ENCODE results near the gene CTNNBL1.
"Not testable (repeated sequence)": the region's sequence is repeated elsewhere in the genome, so short reads cannot be mapped to it uniquely, and the experiment has no call there.

CTNNBL1 gene

DNA sequence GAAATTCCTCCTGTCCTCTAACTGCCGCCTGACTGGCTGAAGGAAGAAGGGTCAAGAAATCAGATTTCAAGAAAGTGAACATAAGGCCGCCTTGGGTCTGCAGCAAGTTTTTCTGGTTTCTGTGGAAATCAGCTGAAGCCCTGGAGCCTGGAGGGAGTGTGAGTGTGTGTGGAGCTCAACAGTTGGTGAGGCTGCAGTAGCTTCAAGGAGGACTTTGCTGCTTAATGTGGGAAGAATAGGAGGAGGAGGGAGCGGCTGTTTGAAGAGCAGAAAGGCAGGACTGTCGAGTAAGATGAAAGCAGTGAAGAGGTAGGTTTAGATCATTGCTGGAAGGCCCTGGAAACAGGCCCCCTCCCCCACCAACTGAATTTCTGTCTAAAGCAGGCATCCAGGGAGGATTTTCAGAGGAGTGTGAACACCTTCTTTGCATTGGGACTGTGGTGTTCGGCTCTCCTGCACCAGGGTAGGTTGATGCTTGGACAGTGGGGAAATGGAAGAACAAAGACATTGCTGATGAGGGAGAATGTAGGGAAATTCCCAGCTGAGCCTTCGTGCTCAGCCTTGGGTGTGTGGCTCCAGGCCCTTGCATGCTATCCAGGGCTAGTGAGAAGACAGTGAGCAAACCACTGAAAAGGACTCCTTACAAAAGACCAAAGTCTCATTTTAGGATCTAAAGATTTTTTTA, 129.6 kb downstream of the CTNNBL1 start:
- DNase-seq, result no peak

DNA sequence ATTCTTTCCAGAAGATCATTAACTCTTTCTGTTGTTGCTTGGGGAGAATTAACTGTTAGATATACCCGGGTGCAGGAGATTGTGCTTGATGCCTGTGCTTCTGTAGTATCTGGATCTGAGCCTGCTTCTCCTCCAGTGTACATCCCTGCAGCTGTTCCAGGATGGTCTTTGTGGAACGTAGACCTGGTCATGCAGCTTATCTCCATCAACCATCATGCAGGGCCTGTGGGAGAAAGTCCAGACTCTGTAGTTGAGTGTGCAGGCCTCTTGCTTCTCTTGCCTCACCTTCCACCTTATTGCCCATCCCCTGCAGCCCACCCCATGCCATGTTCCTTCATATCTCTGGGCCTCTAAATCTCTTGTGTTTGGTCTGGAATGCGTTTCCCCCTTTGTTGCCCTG, 133.8 kb downstream of the CTNNBL1 start:
- DNase-seq, result no peak

DNA sequence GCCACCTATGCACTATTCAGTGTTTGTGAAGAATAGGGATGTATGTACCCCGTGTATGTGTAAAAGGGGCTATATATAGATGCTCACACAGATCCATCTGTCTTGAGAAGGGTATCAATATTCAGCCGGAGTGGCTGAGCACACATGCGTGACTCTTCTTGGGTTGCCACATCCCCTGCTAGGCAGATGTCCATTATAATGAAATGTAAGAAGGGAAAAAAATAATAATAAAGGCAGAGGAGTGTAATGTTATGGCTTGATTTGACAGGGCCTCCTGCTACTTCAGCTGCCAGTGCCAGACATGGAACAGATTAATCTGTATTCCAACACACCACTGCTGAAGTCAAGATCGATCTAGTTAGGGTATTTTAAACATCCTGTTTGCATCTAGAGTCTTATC, 134.9 kb downstream of the CTNNBL1 start:
- DNase-seq, result no peak

DNA sequence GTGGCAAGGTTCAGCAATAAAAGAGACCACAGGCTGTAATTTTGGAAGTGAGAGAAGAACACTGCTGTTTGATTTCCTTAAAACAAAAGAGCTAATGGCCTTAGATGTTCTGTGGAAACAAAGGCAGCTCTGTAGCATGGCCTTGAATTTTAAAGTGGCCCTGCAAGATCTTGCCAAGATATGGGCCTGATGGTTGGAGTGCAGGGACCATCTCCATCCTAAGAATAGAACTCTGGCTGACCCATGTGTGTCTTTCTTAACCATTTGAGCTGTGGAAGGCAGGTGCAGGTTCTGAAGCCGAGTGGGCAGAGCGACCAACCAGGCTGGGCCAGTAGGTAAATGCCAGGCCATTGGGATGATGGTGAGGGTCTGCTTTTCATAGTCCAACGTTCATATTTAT, 135.3 kb downstream of the CTNNBL1 start:
- DNase-seq, result no peak

DNA sequence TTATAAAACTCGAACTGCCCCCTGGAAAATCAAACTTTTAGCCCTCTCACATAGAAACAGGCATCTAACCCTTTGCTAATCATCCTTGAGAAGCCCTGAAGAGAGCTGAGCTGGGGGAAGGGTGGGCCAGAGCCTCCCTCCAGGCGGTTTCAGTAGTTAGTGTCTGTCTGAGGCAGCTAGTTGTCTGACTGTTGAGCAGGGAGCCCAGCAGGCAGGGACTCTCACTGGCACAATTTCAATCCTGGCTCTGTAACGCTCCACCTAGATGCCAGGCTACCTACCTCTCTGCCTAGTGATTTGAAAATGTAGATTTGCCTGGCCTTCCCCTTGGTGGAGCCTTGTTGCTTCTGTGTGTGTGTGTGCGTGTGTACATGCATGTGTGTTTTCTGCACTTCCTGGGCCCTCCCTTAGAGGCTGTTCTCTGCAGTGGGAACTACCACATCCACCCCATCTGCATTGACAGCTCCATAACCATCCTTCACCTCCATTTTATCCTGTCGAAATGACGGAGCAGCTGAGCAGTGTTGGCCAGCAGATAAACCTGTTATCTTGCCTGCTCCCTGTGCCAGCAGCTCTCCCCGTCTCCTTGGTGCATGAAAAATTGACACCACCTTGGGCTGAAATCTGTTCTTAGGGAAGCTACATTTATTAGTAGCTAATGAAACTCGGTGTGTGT, 139.5 kb downstream of the CTNNBL1 start:
- no peak for DNase-seq

DNA sequence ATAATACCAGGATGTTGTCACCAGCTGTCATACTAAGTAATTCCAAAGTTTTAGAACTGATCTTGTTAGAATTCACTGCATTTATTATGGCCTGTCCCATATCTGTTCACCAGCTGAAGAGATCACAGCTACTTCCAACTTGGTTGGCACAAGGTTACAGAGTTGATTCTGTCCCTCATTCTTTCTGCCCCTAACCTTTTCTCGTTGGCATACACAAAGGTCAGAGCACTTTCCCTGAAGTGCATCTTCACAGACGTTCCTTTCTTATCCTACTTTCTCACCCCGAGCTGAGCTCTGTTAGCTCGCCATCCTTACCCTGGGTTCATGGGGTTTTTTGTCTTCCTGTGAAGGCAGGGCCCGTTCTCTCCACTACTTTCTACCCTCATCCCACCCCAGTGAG, 143.1 kb downstream of the CTNNBL1 start:
- DNase-seq, result no peak

GRCh38 chr20:37837924-37838323, 144.1 kb downstream of the CTNNBL1 start:
- DNase-seq, result no peak

DNA sequence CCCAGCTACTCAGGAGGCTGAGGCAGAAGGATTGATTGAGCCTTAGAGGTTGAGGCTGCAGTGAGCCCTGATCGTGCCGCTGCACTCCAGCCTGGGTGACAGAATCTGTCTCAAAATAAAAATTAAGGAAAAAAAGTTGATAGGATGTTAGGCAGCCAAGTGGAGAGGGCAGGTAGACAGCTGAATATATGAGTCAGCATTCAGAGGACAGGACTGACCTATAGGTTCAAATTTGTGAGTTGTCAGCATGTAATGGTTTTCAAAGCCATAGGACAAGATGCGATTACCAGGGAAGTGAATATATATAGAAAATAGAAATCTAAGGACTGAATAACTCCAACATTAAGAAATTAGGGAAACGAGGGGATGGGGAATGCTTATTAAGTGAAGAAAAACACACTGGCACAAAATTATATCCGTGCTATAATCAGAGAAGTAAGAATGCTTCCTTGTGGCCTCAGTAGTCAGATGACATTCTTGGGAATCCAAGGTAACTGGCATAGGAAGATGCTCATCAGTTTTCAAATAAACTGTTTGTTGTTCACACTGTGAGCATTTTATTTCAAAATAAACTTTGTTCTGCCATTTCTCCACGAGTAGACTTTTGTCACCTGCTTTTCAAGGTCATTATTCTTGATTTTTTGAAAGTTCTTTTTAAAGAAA, 145.1 kb downstream of the CTNNBL1 start:
- no peak for DNase-seq

DNA sequence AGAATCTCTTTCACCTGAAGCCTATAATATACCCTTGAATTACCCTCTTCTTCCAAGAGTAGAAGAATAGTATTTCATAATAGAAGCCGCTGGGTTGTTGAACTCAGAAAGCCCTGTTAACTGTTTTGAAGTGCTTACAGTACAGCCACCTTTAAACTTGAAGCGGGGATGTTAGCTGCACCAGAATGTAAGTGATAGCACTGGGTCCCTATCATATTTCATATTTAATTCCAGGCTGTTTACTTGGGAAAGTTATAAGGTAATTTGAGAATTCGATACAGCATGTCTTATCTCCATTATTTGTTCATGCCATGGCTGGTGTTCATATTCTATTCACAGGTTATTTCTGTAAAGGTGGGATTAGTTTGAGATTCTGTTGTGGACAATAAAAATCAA, 145.6 kb downstream of the CTNNBL1 start:
- no peak for DNase-seq

DNA sequence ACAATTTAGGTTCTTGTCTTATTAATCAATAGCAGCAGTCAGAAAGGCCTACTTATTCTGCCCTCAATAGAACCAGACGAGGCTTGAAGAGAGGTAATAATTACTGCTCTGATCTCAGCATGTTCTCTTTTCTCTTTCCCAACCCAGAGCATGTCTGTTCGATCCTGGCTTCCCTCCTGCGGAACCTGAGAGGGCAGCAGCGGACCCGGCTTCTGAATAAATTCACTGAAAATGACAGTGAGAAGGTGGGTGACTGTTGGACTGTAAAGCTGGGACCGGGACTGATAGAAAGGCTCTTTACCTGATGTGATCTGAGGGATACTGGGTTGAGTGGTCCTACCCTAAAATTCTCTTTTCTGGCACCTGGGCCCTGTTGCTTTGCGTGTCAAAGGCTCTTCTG, 146.1 kb downstream of the CTNNBL1 start:
- no peak for DNase-seq

DNA sequence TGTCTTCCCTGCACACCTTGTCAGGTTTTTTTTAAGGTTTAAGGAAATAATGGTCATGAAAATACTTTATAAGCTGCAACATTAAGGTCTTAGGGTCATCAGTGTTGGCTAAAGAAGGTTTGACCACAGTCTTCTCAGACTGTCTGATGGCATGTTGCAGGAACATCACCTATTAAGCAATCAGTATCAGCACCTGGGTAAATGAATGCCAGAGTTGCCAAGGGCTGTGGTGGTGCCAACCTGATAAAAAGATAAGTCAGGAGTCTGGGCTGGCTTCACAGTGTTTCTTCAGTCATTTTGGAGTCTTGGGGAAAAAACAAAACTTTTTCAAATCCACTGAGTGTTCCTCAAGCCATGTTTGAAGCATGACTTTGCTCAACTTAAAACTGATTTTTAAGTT, 147.6 kb downstream of the CTNNBL1 start:
- DNase-seq, result no peak

DNA sequence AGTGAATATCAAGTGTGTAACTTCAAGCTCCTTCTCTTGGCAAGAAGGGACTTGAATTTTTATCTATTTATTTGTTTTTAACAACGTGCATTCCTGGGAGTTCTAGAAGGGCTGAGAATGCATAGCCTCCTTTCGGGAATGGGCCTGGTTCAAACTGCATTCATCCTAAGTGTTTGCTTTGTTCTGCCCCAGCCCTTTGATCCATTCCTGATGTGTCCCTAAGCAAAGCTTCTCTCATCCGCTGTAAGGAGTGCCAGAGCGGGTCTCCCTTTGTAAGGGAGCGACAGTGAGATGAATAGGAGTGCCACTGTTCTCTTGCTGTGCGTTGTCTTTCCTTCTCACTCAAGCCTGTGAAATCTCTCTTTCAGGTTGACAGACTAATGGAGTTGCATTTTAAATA, 148.1 kb downstream of the CTNNBL1 start:
- no peak for DNase-seq

DNA sequence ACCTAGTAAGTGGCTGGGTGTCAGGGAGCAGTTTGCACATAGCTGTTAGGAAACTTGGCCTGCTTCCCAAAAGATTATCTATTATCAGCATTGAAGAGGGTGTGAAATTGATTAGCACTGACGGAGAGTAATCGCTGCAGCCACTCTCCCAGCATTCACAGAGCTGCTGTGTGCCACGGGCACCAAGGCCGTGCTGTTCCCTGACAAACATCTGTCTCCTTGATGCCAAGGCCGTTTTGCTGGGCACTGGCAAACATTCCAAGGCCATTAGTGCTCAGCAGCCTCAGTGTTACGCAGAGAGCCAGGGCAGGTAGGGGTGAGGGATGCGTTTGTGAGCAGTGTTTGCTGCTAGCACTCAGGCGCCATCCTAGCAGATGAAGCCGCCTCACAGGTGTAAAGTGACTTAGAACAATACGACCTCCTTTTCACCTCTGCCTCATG, 151.4 kb downstream of the CTNNBL1 start:
- DNase-seq, result no peak

- no peak for DNase-seq
Observed at GRCh38 chr20:37845878-37846277, 152.0 kb downstream of the CTNNBL1 start.

DNA sequence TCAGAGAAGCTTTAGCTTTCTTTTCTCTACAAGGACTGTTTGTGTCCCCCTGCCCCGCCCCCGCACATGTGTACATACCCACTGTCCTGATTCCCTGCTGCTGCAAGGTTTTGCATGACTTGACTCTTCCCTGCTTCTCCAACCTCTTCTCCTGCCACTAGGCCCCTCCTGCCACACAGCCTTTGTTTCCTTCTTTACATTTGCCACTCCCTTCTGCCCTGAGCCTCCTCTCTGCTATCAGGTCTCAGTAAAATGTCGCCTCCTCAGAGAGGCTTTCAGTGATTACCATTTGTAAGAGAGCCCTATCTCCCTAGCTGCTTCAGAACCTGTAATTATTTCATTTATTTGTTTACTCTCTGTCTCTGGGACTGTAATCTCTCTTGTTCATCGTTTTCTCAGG, 152.7 kb downstream of the CTNNBL1 start:
- DNase-seq, result no peak

DNA sequence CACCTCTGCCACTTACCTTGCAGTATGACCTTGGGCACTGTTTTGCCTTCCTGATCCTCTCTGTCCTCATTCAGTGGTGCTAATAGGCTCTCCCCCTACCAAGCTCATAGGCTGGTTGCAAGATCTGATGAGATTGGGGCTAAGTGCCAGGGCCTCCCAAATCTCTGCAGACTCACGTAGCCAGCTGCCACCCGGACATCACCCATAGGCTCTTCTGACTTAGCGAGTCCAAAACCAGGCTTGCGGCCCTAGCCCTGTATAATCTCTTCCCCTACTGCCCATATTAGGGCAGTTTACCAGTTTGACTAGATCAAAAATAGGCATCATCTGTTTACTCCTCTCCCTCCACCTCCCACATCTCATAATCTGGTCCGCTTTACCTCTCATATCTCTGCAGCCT, 154.9 kb downstream of the CTNNBL1 start:
- DNase-seq, result no peak

- DNase-seq, result no peak
Observed at GRCh38 chr20:37849156-37849555, 155.3 kb downstream of the CTNNBL1 start.

- DNase-seq, result no peak
Observed at GRCh38 chr20:37849566-37849965, 155.7 kb downstream of the CTNNBL1 start.

DNA sequence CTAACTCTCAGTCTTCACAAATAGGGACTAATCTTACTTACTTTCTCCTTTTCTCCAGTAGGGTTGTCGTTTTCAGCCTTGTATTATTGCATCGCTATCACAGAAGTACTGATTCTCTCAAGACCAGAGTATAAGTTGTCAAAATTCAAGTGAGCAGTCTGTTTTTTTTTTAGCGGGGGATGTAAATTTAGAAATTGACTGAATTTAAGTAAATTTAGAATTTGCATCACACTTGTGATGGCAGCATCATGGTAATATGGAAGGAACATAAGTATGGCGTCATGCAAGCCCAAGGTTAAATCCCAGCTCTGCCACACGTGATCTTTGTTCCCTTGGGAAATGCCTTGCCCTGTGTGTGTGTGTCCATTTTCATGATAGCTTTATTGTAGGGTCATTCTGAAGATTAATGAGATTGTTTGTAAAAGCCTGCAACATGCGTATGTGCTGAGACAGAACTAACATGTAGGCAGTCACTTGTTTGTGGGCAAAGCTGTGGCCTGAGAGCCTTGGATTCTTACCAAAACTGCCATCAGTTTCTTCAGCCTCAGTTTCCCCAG, 156.3 kb downstream of the CTNNBL1 start:
- no peak for DNase-seq

GRCh38 chr20:37850724-37851355, 157.0 kb downstream of the CTNNBL1 start:
- DNase-seq, result no peak

GRCh38 chr20:37852666-37853065, 158.8 kb downstream of the CTNNBL1 start:
- DNase-seq, result no peak

DNA sequence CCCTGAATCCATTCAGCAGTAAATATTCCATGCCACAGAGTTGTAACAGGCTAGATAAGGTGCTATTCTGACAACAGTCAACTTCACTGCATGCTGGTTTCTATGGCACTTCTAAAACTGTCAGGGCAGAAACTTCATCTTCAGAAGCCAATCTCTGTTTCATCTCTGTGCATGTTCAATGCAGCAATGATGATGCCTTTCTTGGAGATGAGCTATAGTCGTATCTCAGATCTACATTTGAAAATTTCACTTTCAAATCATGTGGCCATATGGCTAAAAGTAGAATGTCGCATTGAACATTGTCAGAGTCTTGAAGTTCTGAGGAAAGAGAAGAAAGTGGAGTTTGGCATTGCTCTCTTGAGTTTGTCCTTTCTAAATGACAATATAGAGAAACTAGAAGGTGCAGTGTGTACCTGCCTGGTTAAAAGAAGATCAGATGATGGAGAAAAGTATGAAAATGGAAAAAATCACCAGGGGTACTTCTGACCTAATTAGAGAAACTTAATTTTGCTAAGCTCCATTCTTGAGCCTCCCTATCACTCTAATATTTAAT, 160.1 kb downstream of the CTNNBL1 start:
- DNase-seq, result no peak

DNA sequence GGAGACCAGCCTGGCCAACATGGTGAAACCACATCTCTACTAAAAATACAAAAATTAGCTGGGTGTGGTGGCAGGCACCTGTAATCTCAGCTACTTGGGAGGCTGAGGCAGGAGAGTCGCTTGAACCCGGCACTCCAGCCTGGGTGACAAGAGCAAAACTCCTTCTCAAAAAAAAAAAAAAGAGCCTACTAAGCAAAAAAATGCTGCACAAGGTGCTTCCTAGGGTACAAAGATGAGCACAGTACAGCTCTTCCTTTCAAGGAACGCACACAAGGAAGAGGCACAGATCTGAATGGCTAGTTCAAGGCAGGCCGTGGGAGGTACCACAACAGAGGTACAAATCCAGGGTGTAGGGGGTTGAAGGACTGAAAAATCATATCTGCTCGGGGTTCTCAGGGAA, 162.2 kb downstream of the CTNNBL1 start:
- DNase-seq, result not testable (repeated sequence)
